Ishikawa (cell line): ENCODE measurements around the gene SCYL1.

Experiments used
- CEBPB ChIP-seq: IDR thresholded peaks from 2 replicates; pipeline ENCODE4 v1.6.1; 2012
- CREB1 ChIP-seq: IDR thresholded peaks from 2 replicates; pipeline ENCODE4 v1.6.1; 2012; ENCODE audit warnings: low read depth
- EGR1 ChIP-seq: IDR thresholded peaks from 2 replicates; pipeline ENCODE4 v1.6.1; 2012
- MAX ChIP-seq: IDR thresholded peaks from 2 replicates; pipeline ENCODE4 v1.6.1; 2012
- NFIC ChIP-seq: IDR thresholded peaks from 2 replicates; pipeline ENCODE4 v1.6.1; 2012
- RAD21 ChIP-seq: IDR thresholded peaks from 2 replicates; pipeline ENCODE4 v1.6.1; 2012; ENCODE audit warnings: low read depth
- TAF1 ChIP-seq: IDR thresholded peaks from 2 replicates; pipeline ENCODE4 v1.6.1; 2012; ENCODE audit warnings: low read depth, mild to moderate bottlenecking
- TCF12 ChIP-seq: IDR thresholded peaks from 2 replicates; pipeline ENCODE4 v1.6.1; 2012; ENCODE audit warnings: low read depth
- TEAD4 ChIP-seq: IDR thresholded peaks from 2 replicates; pipeline ENCODE4 v1.6.1; 2012
- USF1 ChIP-seq: IDR thresholded peaks from 2 replicates; pipeline ENCODE4 v1.6.1; 2012
- YY1 ChIP-seq: IDR thresholded peaks from 2 replicates; pipeline ENCODE4 v1.6.1; 2012; ENCODE audit warnings: low read depth
- ZBTB7A ChIP-seq: IDR thresholded peaks from 2 replicates; pipeline ENCODE4 v1.6.1; 2012; ENCODE audit warnings: low read depth
- TF ChIP-seq, protein P1 (sequence below): IDR thresholded peaks from 2 replicates; pipeline ENCODE4 v1.6.1; 2012; ENCODE audit warnings: low read depth, mild to moderate bottlenecking

DNA sequence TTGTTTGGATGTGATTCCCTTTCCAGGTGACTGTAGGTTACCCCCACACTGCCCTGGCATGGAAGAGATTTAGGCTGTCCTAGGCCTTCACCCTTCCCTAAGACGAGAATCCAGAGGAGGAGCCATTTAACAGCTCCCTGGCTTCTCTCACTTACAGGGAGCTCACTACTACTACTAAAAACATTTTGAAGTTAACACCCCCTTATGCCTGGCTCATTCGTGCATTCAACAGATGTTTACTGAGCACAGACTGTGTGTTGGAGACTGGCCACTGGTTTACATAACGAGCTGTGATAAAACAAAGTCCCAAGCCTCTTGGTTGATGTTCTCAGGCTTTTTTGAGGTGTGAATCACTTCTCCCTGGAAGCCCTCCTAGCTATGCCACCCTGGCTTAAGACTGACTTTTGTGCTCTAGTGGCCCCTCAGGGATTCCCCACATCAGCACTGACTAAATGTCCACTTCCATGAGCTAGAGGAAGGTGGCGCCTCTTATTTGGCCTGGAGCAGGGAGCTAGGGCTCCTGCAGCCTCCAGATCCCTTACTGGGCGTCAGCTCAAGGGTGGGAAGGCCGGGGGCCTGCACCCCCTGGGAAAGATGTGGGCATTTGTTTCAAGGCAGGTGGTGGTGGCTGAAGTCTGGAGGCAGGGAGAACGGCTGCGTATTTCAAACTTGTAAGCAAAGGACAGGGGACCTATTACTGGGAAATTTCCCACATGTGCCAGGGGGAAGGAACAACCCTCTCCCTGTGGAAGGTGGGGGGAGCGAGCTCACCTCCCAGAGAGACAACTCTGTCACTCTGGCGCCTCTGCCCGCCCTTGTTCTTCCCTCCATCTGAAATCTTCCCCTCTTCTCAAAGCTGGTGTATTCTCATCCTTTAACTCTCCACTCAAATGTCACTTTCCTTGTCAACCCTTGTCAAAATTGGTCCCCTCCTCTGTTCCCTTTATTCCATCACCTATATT lies 45.4 kb upstream of the SCYL1 start:
- TF ChIP-seq YY1 (no peak), CEBPB (no peak), NFIC (no peak), TCF12 (no peak), USF1 (no peak), MAX (no peak), ZBTB7A (no peak), TEAD4 (no peak), CREB1 (no peak), EGR1 (no peak), RAD21 (peak; percentile 50), TAF1 (no peak)
- TF ChIP-seq, protein P1, sequence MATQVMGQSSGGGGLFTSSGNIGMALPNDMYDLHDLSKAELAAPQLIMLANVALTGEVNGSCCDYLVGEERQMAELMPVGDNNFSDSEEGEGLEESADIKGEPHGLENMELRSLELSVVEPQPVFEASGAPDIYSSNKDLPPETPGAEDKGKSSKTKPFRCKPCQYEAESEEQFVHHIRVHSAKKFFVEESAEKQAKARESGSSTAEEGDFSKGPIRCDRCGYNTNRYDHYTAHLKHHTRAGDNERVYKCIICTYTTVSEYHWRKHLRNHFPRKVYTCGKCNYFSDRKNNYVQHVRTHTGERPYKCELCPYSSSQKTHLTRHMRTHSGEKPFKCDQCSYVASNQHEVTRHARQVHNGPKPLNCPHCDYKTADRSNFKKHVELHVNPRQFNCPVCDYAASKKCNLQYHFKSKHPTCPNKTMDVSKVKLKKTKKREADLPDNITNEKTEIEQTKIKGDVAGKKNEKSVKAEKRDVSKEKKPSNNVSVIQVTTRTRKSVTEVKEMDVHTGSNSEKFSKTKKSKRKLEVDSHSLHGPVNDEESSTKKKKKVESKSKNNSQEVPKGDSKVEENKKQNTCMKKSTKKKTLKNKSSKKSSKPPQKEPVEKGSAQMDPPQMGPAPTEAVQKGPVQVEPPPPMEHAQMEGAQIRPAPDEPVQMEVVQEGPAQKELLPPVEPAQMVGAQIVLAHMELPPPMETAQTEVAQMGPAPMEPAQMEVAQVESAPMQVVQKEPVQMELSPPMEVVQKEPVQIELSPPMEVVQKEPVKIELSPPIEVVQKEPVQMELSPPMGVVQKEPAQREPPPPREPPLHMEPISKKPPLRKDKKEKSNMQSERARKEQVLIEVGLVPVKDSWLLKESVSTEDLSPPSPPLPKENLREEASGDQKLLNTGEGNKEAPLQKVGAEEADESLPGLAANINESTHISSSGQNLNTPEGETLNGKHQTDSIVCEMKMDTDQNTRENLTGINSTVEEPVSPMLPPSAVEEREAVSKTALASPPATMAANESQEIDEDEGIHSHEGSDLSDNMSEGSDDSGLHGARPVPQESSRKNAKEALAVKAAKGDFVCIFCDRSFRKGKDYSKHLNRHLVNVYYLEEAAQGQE, result no peak
